ENCODE results near the gene MYO10. TPM values are rescaled to one million over a fixed set of nuclear protein-coding genes. Genes with fewer than 3 reads are reported as not detected.

MYO10 gene
- total and polyA plus RNA-seq, 2 of the 8 experiments (the other 6 are each of a cell fraction or from before 2014, with no cell fraction given) = 21.5 to 107 TPM

GRCh38 chr5:16935231-16936149 is 598 bp downstream of the MYO10 start (continued):
- peak; percentile 77 for TF ChIP-seq PHF8 (conservative IDR thresholded peaks at IDR 0.05; ENCODE audit: low read depth, low read length)
- peak; percentile 61 for TF ChIP-seq RNF2 (IDR thresholded peaks at IDR 0.05; ENCODE audit: borderline replicate concordance, low read depth, low read length, missing control alignments, poor library complexity, severe bottlenecking)
- peak; percentile 74 for TF ChIP-seq EGR1 (IDR thresholded peaks at IDR 0.05; ENCODE audit: borderline replicate concordance, low read depth, low read length)
- peak in 1 of 2 experiments; percentile 5; a peak in 1 of 3 replicates for TF ChIP-seq POLR2A (IDR thresholded peaks at IDR 0.05; ENCODE audit: control extremely low read depth in 1 of 2, low read depth in 2 of 2, low read length in 2 of 2)
